GM21381 (cell line): ENCODE measurements around the gene DZIP3.
"Not testable (repeated sequence)": the region's sequence is repeated elsewhere in the genome, so short reads cannot be mapped to it uniquely, and the experiment has no call there.

ENCODE experiments used
- ATAC-seq: cut with Tn5 transposase; IDR thresholded peaks from one replicate; pipeline ENCODE4 v1.9.1; 2021; ENCODE audit warnings: mild to moderate bottlenecking, moderate library complexity; ENCODE audit not compliant: unreplicated experiment

The DZIP3 gene

DNA sequence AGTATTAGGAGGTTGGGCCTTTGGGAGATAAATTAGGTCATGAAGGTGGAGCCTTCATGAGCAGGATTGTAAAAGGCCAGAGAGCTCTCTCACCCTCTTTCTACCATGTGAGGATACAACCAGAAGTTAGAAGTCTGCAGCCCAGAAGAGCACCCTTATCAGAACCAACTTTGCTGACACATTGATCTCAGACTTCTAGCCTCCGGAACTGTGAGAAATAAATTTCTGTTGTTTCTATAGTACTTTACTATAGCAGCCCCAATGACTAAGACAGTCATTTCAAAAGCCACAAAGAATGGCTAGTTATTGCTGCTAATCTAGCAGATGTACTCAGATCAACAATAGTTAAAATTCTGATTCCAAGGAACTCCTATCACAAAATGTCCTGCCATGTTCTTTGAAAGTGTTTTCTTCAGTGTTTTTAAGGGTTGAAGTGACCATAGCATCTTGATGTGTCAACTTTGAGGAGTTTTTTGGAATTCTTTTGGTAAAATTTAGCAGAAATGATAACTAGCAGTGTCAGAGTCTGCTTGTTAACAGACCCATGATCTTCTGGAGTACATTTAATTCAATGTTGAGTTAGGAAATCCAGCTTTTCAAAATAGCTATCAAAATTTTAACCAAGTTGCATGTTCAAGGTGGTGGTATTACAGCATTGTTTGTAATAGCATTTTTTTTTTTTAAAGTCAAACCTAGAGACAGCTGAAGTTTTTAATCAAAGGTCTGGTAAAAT, 10.3 kb downstream of the DZIP3 start:
- ATAC-seq, result no peak

- ATAC-seq, result peak; percentile 68
Measured at GRCh38 chr3:108602249-108602934, 12.9 kb downstream of the DZIP3 start.

- no peak for ATAC-seq
Measured at GRCh38 chr3:108602935-108603294, 13.4 kb downstream of the DZIP3 start.

GRCh38 chr3:108603691-108604090, 14.2 kb downstream of the DZIP3 start:
- ATAC-seq, result no peak

DNA sequence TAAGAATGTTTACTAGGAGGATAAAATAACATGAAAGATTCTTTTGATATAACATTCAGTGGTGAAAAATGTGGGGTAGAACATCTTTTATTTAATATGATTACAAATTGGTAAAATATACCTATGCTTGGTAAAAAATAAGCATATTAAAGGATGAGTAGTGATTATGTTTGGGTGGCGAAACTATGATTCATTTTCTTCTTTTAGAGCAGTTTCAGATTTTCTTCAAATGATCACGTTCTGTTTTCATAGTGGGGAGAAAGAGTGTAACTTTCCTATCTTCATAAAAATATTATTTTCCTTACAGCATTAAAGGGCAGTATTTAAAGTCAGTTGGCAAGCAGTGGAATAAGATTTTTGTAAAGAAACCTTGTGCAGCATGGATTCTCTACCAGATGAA, 15.5 kb downstream of the DZIP3 start:
- no peak for ATAC-seq

DNA sequence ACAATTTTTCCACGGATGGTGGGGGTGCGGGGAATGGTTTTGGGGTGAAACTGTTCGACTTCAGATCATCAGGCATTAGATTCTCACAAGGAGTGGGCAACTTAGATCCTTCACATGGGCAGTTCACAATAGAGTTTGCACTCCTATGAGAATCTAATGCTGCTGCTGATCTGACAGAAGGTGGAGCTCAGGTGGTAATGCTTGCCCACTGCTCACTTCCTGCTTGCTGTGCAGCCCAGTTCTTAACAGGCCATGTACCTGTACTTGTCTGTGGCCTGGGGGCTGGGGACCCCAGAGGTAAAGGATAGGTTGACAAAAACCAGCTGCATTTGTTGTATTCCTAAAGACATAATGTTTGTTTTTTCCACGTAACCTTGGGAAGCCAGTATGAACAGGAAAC, 16.0 kb downstream of the DZIP3 start:
- no peak for ATAC-seq

GRCh38 chr3:108608750-108609149, 19.2 kb downstream of the DZIP3 start:
- ATAC-seq, result no peak

GRCh38 chr3:108610651-108611050, 21.1 kb downstream of the DZIP3 start:
- no peak for ATAC-seq

GRCh38 chr3:108616090-108616489, 26.6 kb downstream of the DZIP3 start:
- ATAC-seq, result not testable (repeated sequence)

GRCh38 chr3:108620250-108620649, 30.7 kb downstream of the DZIP3 start:
- no peak for ATAC-seq

- no peak for ATAC-seq
Measured at GRCh38 chr3:108623504-108623903, 34.0 kb downstream of the DZIP3 start.

- no peak for ATAC-seq
Measured at GRCh38 chr3:108629974-108630373, 40.5 kb downstream of the DZIP3 start.

DNA sequence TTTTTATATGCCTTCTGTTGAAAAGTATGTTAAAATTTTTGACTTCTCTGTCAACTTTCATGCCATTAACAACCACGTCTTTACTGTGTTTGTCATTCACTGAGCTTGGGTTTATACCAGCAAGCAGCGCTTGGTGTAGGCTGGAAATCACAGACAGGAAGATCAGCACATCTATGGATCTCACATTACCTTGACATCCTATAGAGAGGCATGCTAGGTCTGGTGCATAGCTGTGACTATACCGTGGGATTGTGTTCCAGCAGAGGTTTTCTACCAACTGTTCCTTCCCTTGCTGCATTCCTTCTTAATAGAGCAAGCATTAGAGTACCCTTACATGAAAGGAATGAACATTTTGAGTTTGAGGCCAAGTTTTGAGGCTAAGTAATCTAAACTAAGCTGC, 53.0 kb downstream of the DZIP3 start:
- ATAC-seq, result no peak

- ATAC-seq, result no peak
Measured at GRCh38 chr3:108645364-108645763, 55.8 kb downstream of the DZIP3 start.

DNA sequence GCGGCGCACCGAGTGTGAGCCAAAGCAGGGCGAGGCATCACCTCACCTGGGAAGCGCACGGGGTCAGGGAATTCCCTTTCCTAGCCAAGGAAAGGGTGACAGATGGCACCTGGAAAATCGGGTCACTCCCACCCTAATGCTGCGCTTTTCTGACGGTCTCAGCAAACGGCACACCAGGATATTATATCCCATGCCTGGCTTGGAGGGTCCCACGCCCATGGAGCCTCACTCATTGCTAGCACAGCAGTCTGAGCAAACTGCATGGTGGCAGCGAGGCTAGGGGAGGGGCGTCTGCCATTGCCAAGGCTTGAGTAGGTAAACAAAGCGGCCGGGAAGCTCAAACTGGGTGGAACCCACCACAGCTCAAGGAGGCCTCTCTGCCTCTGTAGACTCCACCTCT, 66.1 kb downstream of the DZIP3 start:
- ATAC-seq, result not testable (repeated sequence)

DNA sequence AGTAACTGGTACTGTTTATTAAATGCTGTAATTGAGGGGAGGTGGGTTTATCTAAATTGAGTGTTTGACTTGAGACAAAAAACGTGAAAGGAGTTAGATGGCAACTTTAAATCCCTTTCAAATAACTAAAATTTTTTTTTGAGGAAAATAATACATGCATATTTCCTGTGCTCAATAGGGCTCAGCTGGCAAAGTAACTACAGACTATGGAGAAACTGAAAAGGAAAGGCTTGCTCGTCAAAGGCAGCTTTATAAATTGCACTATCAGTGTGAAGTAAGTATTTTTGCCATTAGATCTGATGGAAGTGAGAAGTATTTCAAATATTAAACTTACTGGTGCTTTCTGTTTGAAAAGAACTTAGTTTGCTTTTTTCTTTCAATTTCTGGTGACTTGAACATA, 72.2 kb downstream of the DZIP3 start:
- no peak for ATAC-seq

GRCh38 chr3:108662142-108662738, 72.7 kb downstream of the DZIP3 start:
- no peak for ATAC-seq

- no peak for ATAC-seq
Measured at GRCh38 chr3:108664266-108664665, 74.7 kb downstream of the DZIP3 start.

DNA sequence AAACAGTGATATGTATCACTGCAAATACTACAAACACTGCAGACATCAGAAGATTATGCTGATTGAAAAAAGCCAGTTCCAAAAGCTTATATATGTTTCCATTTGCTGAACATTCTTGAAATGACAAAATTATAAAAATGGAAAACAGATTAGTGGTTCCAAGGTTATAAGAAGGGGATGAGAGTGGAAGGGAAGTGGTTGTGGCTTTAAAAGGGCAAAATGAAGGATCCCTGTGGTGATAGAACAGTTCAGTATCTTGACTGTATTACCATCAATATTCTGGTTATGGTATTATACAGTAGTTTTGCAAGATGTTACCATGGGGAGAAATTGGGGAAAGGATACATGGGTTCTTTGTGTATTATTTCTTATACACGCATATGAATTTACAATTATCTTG, 77.8 kb downstream of the DZIP3 start:
- ATAC-seq, result no peak

DNA sequence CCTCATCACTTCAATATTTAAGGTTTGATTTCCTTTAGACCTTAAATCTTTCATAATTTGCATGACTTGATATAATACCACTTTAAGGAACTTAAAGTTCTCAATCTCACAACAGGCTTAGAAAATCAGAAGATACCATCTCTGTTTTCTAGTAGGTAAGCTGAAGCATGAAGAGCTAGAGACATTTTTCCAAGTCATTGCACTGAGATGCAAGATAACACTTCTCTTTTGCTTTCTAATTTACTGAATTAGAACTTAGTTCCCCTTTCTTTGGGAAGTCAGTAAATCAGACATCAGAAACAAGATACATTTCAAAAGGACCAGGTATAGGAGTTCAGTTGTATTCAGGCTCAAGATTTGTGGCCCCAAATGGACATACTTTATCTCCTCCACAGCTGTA, 79.7 kb downstream of the DZIP3 start:
- ATAC-seq, result no peak

GRCh38 chr3:108672701-108673100, 83.2 kb downstream of the DZIP3 start:
- ATAC-seq, result no peak

- no peak for ATAC-seq
Measured at GRCh38 chr3:108673988-108674661, 84.6 kb downstream of the DZIP3 start.
